Fibroblast of lung (primary cell): ENCODE data around the gene SCAF1. TPM values are rescaled to one million over a fixed set of nuclear protein-coding genes. Genes with fewer than 3 reads are reported as not detected.

Experiments
- DNase-seq, 2 donors: peaks; one replicate each; pipeline versions ENCODE4 v3.0.0 to v3.0.0-alpha.2; 2010; ENCODE audit warnings: low read depth in 2 of 2
- H2AFZ ChIP-seq: 2 replicates; pipeline ENCODE4 v1.5.1; 2012; ENCODE audit warnings: low read length, control low read depth, inconsistent platforms
- H3K27ac ChIP-seq: 2 replicates; pipeline ENCODE4 v1.5.1; 2011; ENCODE audit warnings: low read length, control low read depth; ENCODE audit not compliant: insufficient read depth
- H3K27me3 ChIP-seq: 2 replicates; pipeline ENCODE4 v1.5.1; 2011; ENCODE audit warnings: mild to moderate bottlenecking, low read length; ENCODE audit not compliant: control insufficient read depth, insufficient read depth
- H3K36me3 ChIP-seq: 2 replicates; pipeline ENCODE4 v1.5.1; 2011; ENCODE audit warnings: low read length; ENCODE audit not compliant: control insufficient read depth, insufficient read depth
- H3K4me1 ChIP-seq: 2 replicates; pipeline ENCODE4 v1.5.1; 2011; ENCODE audit warnings: low read length; ENCODE audit not compliant: control insufficient read depth, insufficient read depth; ENCODE audit errors: extremely low read depth
- H3K4me2 ChIP-seq: 2 replicates; pipeline ENCODE4 v1.5.1; 2011; ENCODE audit warnings: low read length, control low read depth; ENCODE audit not compliant: insufficient read depth; ENCODE audit errors: extremely low read depth
- H3K4me3 ChIP-seq, 4 experiments: fragments of 200-600 bp in 1 of 4; sonication (generic) in 1 of 4; replicated peaks in 1 of 4; 2 replicates each; pipeline ENCODE4 v1.5.1; 2011 to 2016; ENCODE audit warnings: low read length in 4 of 4, low read depth in 3 of 4, mild to moderate bottlenecking in 3 of 4, control low read depth in 2 of 4, inconsistent platforms in 1 of 4, mixed read lengths in 1 of 4; ENCODE audit not compliant: insufficient read depth in 1 of 4; ENCODE audit errors: control extremely low read depth in 1 of 4
- H3K79me2 ChIP-seq: 2 replicates; pipeline ENCODE4 v1.5.1; 2012; ENCODE audit warnings: mild to moderate bottlenecking, low read length, inconsistent platforms; ENCODE audit not compliant: control insufficient read depth, insufficient read depth
- H3K9ac ChIP-seq: 2 replicates; pipeline ENCODE4 v1.5.1; 2011; ENCODE audit warnings: mild to moderate bottlenecking, low read length, control low read depth; ENCODE audit not compliant: insufficient read depth
- H3K9me3 ChIP-seq: 2 replicates; pipeline ENCODE4 v1.5.1; 2012; ENCODE audit warnings: low read depth, low read length; ENCODE audit not compliant: control insufficient read depth, insufficient read depth
- H4K20me1 ChIP-seq: 2 replicates; pipeline ENCODE4 v1.5.1; 2011; ENCODE audit warnings: low read length; ENCODE audit not compliant: control insufficient read depth, insufficient read depth; ENCODE audit errors: extremely low read depth
- CTCF ChIP-seq, 2 donors: IDR thresholded peaks in 1 of 2; conservative IDR thresholded peaks in 1 of 2; 1 replicate in 1 of 2; 2 replicates in 1 of 2; pipeline ENCODE4 v1.5.1; 2011 to 2012; ENCODE audit warnings: low read length in 2 of 2, control low read depth in 1 of 2, inconsistent platforms in 1 of 2, low read depth in 1 of 2, mild to moderate bottlenecking in 1 of 2
- EZH2 ChIP-seq: IDR thresholded peaks from 2 replicates; pipeline ENCODE4 v1.5.1; 2012; ENCODE audit warnings: low read length, control low read depth, mild to moderate bottlenecking; ENCODE audit errors: missing control alignments
- polyA plus RNA-seq, 2 donors: library from polyadenylated mRNA; depleted of rRNA in 1 of 2; stranded (reverse) in 1 of 2; unstranded in 1 of 2; fragments of >200 nt; gene quantifications; 2 replicates each; pipeline ENCODE4 v1.2.1, GENCODE V29; 2011 to 2012; ENCODE audit warnings: missing spikeins in 1 of 2
- total RNA-seq: library from RNA; depleted of rRNA; stranded (reverse); fragments of >200 nt; gene quantifications from 2 replicates; pipeline ENCODE4 v1.2.1, GENCODE V29; 2014

SCAF1 gene
- total and polyA plus RNA-seq, 2 donors (not counting 1 experiment from before 2014, with no cell fraction given): 8.7 to 11.9 TPM

DNA sequence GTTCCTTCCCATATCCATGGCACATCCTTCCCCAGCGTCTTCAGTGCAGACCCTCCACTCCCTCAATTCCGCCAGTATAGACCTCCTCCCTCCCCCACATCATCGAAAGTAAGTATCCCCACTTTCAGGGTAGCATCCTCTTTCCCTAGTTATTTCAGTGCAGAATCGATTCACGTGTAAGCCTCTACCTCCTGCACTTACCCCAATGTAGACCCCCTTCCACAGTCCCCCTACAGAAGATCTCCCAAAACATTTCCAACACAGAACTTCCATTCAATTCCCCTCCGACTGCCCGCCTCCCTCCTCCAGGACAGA lies 23.0 kb downstream of the SCAF1 start:
- H3K27ac ChIP-seq: peak overlapping the region; percentile 89
- peaks cover 5% of the 10 kb centered on the region for H3K4me1 ChIP-seq
- no peak for DNase-seq
- H3K36me3 ChIP-seq: peaks cover 13% of the 10 kb centered on the region
- no peaks in the 10 kb centered on the region for H3K27me3 ChIP-seq
- H3K4me2 ChIP-seq: peak overlapping the region; percentile 92
- H3K9ac ChIP-seq: peak overlapping the region; percentile 77
- no peaks in the 10 kb centered on the region for H4K20me1 ChIP-seq
- H2AFZ ChIP-seq: peak overlapping the region; percentile 86
- no peaks in the 10 kb centered on the region for H3K9me3 ChIP-seq
- TF ChIP-seq CTCF (conservative IDR thresholded peaks at IDR 0.05 in 1 of 2, IDR thresholded peaks at IDR 0.05 in 1 of 2; ENCODE audit: low read depth in 1 of 2, low read length in 2 of 2) (no peak), EZH2 (no peak)
- peak overlapping the region; percentile 77 to 99 (median 90) for H3K4me3 ChIP-seq
- peaks cover 16% of the 10 kb centered on the region for H3K79me2 ChIP-seq

- H2AFZ ChIP-seq: peak within 1 kb of the TSS; percentile 86
- DNase-seq: peak; percentile 90 to 96
- peaks cover 5% of the 10 kb centered on the region for H3K4me1 ChIP-seq
- TF ChIP-seq CTCF (conservative IDR thresholded peaks at IDR 0.05 in 1 of 2, IDR thresholded peaks at IDR 0.05 in 1 of 2; ENCODE audit: low read depth in 1 of 2, low read length in 2 of 2) (no peak), EZH2 (no peak)
- H3K27ac ChIP-seq: peak within 1 kb of the TSS; percentile 89
- H3K27me3 ChIP-seq: no peaks in the 10 kb centered on the region
- H4K20me1 ChIP-seq: no peaks in the 10 kb centered on the region
- H3K9me3 ChIP-seq: no peaks in the 10 kb centered on the region
- peak within 1 kb of the TSS; percentile 99 for H3K4me2 ChIP-seq
- H3K79me2 ChIP-seq: peaks cover 16% of the 10 kb centered on the region
- peaks cover 10% of the 10 kb centered on the region for H3K36me3 ChIP-seq
- peak within 1 kb of the TSS; percentile 77 to 99 (median 90) for H3K4me3 ChIP-seq
- H3K9ac ChIP-seq: peak within 1 kb of the TSS; percentile 77
These were observed 23.5 kb downstream of the SCAF1 start, which contains the start of the genes BCL2L12 and IRF3 for GRCh38 chr19:49665351-49666119. BCL2L12 (plus strand) TSS chr19:49665933; CDS start chr19:49666693, 760 bp downstream. IRF3 (minus strand) TSS chr19:49665857; CDS start chr19:49664838, 1,019 bp downstream.

DNA sequence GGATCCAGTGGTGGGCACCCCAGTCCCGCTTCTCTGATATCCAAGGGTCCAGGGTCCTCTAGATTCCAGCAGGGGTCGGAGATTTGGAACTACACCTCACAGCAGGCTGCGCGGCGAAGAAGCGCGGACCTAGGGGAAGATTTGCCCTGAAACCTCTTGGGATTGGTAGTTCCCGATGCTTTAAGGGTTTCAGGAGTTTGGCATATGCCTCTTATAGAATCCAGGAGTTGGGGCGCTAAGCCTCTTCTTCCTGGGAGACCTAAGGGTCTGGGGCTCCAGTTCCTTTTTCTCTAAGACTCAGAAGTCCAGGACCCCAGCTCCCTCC lies 24.1 kb downstream of the SCAF1 start:
- no peaks in the 10 kb centered on the region for H4K20me1 ChIP-seq
- H3K4me3 ChIP-seq: peak overlapping the region; percentile 77 to 99 (median 90)
- H2AFZ ChIP-seq: peak overlapping the region; percentile 26
- H3K79me2 ChIP-seq: peaks cover 16% of the 10 kb centered on the region
- peak overlapping the region; percentile 99 for H3K4me2 ChIP-seq
- peaks cover 5% of the 10 kb centered on the region for H3K4me1 ChIP-seq
- DNase-seq: peak in 1 of 2 donors; percentile 39
- peak in 1 of 2 donors; percentile 2 for TF ChIP-seq CTCF (conservative IDR thresholded peaks at IDR 0.05 in 1 of 2, IDR thresholded peaks at IDR 0.05 in 1 of 2; ENCODE audit: low read depth in 1 of 2, low read length in 2 of 2)
- TF ChIP-seq EZH2: no peak
- H3K9me3 ChIP-seq: no peaks in the 10 kb centered on the region
- H3K36me3 ChIP-seq: peaks cover 10% of the 10 kb centered on the region
- no peaks in the 10 kb centered on the region for H3K27me3 ChIP-seq
- peak overlapping the region; percentile 66 for H3K9ac ChIP-seq
- peak overlapping the region; percentile 89 for H3K27ac ChIP-seq
